Breast epithelium (tissue), 4 donors: ENCODE results near the gene C9orf152. TPM values are rescaled to one million over a fixed set of nuclear protein-coding genes. Genes with fewer than 3 reads are reported as not detected.

Source experiments
- DNase-seq, 2 donors: peaks; one replicate each; pipeline ENCODE4 v3.0.0-alpha.2; 2019; ENCODE audit warnings: low spot score in 2 of 2
- H3K27ac ChIP-seq, 2 donors: fragments of 200-600 bp; sonication (generic) in 1 of 2; one replicate each; pipeline ENCODE4 v1.5.1; 2016 to 2019; ENCODE audit warnings: mild to moderate bottlenecking in 1 of 2
- H3K27me3 ChIP-seq, 2 donors: fragments of 200-600 bp; sonication (generic) in 1 of 2; one replicate each; pipeline versions ENCODE4 v1.5.1 to v1.6.0; 2017 to 2019; ENCODE audit warnings: control low read depth in 1 of 2, mild to moderate bottlenecking in 1 of 2
- H3K36me3 ChIP-seq: fragments of 200-600 bp; one replicate; pipeline ENCODE4 v1.5.1; 2019
- H3K4me1 ChIP-seq, 2 donors: fragments of 200-600 bp; sonication (generic); one replicate each; pipeline ENCODE4 v1.5.1; 2016 to 2019; ENCODE audit warnings: control low read depth in 1 of 2
- H3K4me3 ChIP-seq, 3 donors: fragments of 200-600 bp; sonication (generic); 1 replicate in 2 of 3; 2 replicates in 1 of 3; pipeline ENCODE4 v1.5.1; 2016 to 2019; ENCODE audit warnings: mild to moderate bottlenecking in 3 of 3, moderate library complexity in 2 of 3
- H3K9me3 ChIP-seq, 2 donors: fragments of 200-600 bp; sonication (generic) in 1 of 2; one replicate each; pipeline ENCODE4 v1.5.1; 2016 to 2019; ENCODE audit warnings: control low read depth in 1 of 2
- POLR2A ChIP-seq: fragments of 450-650 bp; IDR thresholded peaks from one replicate; pipeline ENCODE4 v1.6.1; 2016; ENCODE audit warnings: antibody characterized with exemption, mild to moderate bottlenecking, moderate library complexity
- POLR2AphosphoS5 ChIP-seq, 3 donors: sonication (generic); formaldehyde crosslinking; IDR thresholded peaks; one replicate each; pipeline ENCODE4 v1.6.1; 2017; ENCODE audit warnings: antibody characterized with exemption in 3 of 3
- intact Hi-C: fragments of 100-400 bp; cut with DNase I; formaldehyde crosslinking; loops from one replicate; pipeline ENCODE4 v1.15.1; 2023; ENCODE audit warnings: low total_unique reads
- total RNA-seq, 3 donors: library from RNA; depleted of rRNA; stranded (reverse); fragments of >200 nt; gene quantifications; one replicate each; pipeline ENCODE4 v1.1.0, GENCODE V29; 2016
- TF ChIP-seq, protein P1 (sequence below), 3 donors: fragments of 450-650 bp; IDR thresholded peaks; one replicate each; pipeline ENCODE4 v1.5.1; 2016 to 2017; ENCODE audit warnings: antibody characterized with exemption in 3 of 3, mild to moderate bottlenecking in 3 of 3, moderate library complexity in 3 of 3

C9orf152 gene
- total RNA-seq, 3 donors from 2014 or later = 7.9 to 10.2 TPM; not detected in 1

GRCh38 chr9:110217656-110218099 is 9.7 kb upstream of the C9orf152 start:
- Histone ChIP-seq H3K27ac (no peak overlapping the region), H3K9me3 (no peaks in the 10 kb centered on the region), H3K36me3 (no peaks in the 10 kb centered on the region), H3K27me3 (no peaks in the 10 kb centered on the region), H3K4me3 (no peak overlapping the region), H3K4me1 (no peaks in the 10 kb centered on the region)
- DNase-seq = no peak
- intact Hi-C loops = no loop called here
- TF ChIP-seq POLR2A (no peak), POLR2AphosphoS5 (IDR thresholded peaks at IDR 0.05) (no peak)
- TF ChIP-seq, protein P1, sequence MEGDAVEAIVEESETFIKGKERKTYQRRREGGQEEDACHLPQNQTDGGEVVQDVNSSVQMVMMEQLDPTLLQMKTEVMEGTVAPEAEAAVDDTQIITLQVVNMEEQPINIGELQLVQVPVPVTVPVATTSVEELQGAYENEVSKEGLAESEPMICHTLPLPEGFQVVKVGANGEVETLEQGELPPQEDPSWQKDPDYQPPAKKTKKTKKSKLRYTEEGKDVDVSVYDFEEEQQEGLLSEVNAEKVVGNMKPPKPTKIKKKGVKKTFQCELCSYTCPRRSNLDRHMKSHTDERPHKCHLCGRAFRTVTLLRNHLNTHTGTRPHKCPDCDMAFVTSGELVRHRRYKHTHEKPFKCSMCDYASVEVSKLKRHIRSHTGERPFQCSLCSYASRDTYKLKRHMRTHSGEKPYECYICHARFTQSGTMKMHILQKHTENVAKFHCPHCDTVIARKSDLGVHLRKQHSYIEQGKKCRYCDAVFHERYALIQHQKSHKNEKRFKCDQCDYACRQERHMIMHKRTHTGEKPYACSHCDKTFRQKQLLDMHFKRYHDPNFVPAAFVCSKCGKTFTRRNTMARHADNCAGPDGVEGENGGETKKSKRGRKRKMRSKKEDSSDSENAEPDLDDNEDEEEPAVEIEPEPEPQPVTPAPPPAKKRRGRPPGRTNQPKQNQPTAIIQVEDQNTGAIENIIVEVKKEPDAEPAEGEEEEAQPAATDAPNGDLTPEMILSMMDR (IDR thresholded peaks at IDR 0.05) = peak; percentile 57 to 84 (median 74)

DNA sequence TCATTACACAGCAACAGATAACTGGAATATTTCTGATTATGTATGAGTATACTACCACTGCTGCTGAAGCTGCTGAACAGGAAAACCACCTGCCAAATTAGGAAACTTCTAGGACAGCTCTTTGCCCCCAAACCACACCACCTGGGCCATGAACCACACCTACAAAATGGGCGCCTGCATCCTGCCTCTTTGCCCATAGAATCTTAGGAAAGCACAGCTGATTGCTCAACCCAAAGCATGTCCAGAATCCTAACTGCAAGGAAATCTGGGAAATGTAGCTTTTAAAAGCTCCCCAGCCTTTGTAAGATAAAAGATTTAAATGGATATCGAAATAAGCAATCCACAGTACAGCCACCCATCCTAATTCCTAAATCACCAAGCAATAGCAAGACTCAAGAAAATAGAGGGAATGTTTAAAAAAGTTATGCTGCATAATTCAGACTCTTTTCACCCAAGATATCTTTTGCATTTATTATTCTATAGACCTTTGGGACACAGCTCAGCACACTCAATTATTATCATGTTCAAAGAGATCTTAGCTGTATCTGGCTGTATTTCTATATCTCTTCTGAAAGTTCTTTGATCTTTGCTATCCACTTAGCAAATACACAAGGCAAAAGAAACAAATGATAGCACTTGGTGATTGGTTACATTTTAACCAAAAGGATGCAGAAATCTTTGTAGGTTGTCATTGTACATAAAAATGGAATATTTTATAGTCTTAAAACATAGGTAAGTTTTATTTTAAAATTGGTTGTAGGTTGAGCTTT is 6.8 kb upstream of the C9orf152 start:
- DNase-seq = no peak
- intact Hi-C loops = no loop called here
- Histone ChIP-seq H3K27ac (peak overlapping the region in 1 of 2 donors; percentile 59), H3K4me1 (no peaks in the 10 kb centered on the region), H3K9me3 (no peaks in the 10 kb centered on the region), H3K36me3 (no peaks in the 10 kb centered on the region), H3K4me3 (no peak overlapping the region), H3K27me3 (no peaks in the 10 kb centered on the region)
- TF ChIP-seq, protein P1 (IDR thresholded peaks at IDR 0.05) = no peak
- TF ChIP-seq POLR2A (no peak), POLR2AphosphoS5 (IDR thresholded peaks at IDR 0.05) (no peak)

DNA sequence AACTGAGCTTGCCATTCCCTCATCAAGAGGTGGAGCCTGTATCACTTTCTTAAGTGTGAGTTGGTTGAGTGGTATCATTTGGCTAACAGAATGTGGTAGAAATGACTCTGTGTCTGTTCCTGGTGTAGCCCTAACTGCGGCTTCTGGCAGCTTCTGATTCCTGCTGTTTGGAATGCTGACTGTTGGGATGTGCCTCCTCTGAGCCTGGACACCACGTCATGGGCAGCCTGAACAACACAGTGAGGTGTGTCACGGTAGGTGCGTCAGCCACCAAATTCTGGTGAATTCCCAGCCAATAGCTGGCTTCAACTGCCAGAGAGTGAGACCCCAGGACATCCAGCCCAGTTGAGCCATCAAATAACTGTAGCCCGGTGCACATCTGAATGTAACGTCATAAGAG is 6.1 kb upstream of the C9orf152 start:
- H3K4me3 ChIP-seq = no peak overlapping the region
- peak overlapping the region; percentile 43 to 59 for H3K27ac ChIP-seq
- H3K27me3 ChIP-seq = no peaks in the 10 kb centered on the region
- no peak for TF ChIP-seq POLR2AphosphoS5 (IDR thresholded peaks at IDR 0.05)
- TF ChIP-seq, protein P1 (IDR thresholded peaks at IDR 0.05) = no peak
- TF ChIP-seq POLR2A = no peak
- no peak for DNase-seq
- H3K36me3 ChIP-seq = no peaks in the 10 kb centered on the region
- no peaks in the 10 kb centered on the region for H3K4me1 ChIP-seq
- no peaks in the 10 kb centered on the region for H3K9me3 ChIP-seq
- intact Hi-C loops = no loop called here

- H3K4me1 ChIP-seq = no peaks in the 10 kb centered on the region
- H3K27ac ChIP-seq = peak overlapping the region; percentile 43 to 59
- H3K27me3 ChIP-seq = no peaks in the 10 kb centered on the region
- TF ChIP-seq POLR2A (no peak), POLR2AphosphoS5 (IDR thresholded peaks at IDR 0.05) (peak in 1 of 3 donors; percentile 44)
- TF ChIP-seq, protein P1 (IDR thresholded peaks at IDR 0.05) = no peak
- no peaks in the 10 kb centered on the region for H3K9me3 ChIP-seq
- intact Hi-C loops = no loop called here
- no peaks in the 10 kb centered on the region for H3K36me3 ChIP-seq
- no peak for DNase-seq
- H3K4me3 ChIP-seq = no peak overlapping the region
Observed at GRCh38 chr9:110213413-110214044, 5.6 kb upstream of the C9orf152 start.

DNA sequence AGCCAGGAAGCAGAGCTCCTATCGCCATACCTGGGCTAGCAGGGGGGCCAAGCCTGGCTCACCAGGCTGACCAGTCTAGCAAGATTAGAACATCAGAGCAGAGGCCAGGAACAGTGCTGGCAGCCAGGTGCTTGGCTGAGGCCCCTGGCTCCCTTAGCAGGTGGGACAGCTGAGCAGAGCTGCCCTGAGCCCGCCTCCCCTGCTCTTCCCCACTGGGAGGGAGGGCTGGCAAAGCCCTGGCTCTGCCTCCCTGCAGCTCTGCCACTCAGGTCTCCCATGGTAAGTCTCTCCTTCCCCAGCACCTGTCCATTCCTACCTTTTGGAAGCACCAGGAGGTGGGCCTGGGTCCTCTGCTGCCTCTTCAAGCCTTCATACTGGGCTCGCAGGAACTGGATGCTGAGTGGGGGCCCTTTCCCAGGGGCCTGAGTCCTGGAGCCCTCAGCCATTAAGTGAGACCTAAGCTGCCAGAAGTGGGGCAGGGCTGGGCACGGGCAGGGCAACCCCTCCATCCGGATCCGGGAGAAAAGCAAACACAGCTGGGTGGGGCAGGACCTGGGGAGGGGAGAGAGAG is 803 bp downstream of the C9orf152 start:
- Histone ChIP-seq H3K27me3 (no peaks in the 10 kb centered on the region), H3K36me3 (no peaks in the 10 kb centered on the region), H3K27ac (peak overlapping the region; percentile 64 to 84), H3K9me3 (no peaks in the 10 kb centered on the region), H3K4me1 (no peaks in the 10 kb centered on the region), H3K4me3 (peak overlapping the region in 2 of 3 donors; percentile 40 to 45)
- TF ChIP-seq POLR2AphosphoS5 (IDR thresholded peaks at IDR 0.05) = peak in 1 of 3 donors; percentile 48
- TF ChIP-seq, protein P1 (IDR thresholded peaks at IDR 0.05) = no peak
- TF ChIP-seq POLR2A = no peak
- DNase-seq = peak; percentile 70 to 74
- intact Hi-C loops = no loop called here
